Measurements from ENCODE around the gene APP. TPM values are rescaled to one million over a fixed set of nuclear protein-coding genes. Genes with fewer than 3 reads are reported as not detected.

Gene APP
- total RNA-seq, 1 experiment from 2014 or later = 560 TPM

DNA sequence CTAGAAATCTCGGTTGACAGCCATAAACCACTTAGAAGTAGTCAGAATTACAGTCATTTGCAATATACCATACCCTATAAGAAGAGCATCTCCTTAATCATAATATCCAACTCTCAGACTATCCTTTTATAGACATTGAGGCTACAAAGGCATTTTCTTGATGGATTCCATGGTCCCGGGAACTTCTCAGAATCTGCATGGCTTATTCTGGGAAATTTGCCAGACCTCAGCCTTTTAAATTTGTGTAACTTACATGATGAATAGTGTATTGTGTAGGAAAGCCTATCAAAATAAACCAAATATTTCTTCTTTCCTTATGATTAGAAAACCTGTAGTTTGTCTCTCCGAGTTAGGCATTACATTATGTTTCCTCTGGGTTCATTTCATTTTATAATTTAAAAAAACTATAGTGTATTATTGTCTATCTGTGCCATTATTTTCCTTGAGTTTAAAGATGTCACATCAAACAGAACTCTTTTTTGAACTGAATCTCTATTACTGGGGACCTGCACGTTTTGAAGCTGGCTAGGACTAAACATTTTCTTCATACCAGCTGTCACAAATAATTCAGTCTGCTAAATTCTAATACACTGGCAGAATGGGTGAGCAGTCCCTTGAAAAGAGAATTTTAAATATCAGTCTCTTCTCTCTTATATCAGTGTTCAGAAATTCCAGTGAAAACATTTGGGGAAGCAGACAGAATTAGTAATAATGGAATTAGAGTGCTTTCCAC is 332.9 kb downstream of the APP start:
- H3K27me3 Mint-ChIP-seq (ENCODE audit: low read depth) = no peaks in the 10 kb centered on the region; the same call in 1 of the 2 replicates
- TF ChIP-seq, protein P1, sequence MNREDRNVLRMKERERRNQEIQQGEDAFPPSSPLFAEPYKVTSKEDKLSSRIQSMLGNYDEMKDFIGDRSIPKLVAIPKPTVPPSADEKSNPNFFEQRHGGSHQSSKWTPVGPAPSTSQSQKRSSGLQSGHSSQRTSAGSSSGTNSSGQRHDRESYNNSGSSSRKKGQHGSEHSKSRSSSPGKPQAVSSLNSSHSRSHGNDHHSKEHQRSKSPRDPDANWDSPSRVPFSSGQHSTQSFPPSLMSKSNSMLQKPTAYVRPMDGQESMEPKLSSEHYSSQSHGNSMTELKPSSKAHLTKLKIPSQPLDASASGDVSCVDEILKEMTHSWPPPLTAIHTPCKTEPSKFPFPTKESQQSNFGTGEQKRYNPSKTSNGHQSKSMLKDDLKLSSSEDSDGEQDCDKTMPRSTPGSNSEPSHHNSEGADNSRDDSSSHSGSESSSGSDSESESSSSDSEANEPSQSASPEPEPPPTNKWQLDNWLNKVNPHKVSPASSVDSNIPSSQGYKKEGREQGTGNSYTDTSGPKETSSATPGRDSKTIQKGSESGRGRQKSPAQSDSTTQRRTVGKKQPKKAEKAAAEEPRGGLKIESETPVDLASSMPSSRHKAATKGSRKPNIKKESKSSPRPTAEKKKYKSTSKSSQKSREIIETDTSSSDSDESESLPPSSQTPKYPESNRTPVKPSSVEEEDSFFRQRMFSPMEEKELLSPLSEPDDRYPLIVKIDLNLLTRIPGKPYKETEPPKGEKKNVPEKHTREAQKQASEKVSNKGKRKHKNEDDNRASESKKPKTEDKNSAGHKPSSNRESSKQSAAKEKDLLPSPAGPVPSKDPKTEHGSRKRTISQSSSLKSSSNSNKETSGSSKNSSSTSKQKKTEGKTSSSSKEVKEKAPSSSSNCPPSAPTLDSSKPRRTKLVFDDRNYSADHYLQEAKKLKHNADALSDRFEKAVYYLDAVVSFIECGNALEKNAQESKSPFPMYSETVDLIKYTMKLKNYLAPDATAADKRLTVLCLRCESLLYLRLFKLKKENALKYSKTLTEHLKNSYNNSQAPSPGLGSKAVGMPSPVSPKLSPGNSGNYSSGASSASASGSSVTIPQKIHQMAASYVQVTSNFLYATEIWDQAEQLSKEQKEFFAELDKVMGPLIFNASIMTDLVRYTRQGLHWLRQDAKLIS (CRISPR knock-in tag; IDR thresholded peaks at IDR 0.05; ENCODE audit: borderline replicate concordance) = no peak
- TF ChIP-seq EMX1 (CRISPR knock-in tag; IDR thresholded peaks at IDR 0.05) (no peak), JUN (CRISPR knock-in tag; IDR thresholded peaks at IDR 0.05) (no peak), ZNF423 (CRISPR knock-in tag; IDR thresholded peaks at IDR 0.05) (no peak), ZNF671 (CRISPR knock-in tag; IDR thresholded peaks at IDR 0.05) (no peak), TEAD1 (CRISPR knock-in tag; IDR thresholded peaks at IDR 0.05) (no peak), ESRRA (CRISPR knock-in tag; IDR thresholded peaks at IDR 0.05; ENCODE audit: borderline replicate concordance) (no peak), PRRX2 (CRISPR knock-in tag; IDR thresholded peaks at IDR 0.05) (no peak), SOX15 (CRISPR knock-in tag; IDR thresholded peaks at IDR 0.05) (no peak), GRHL2 (CRISPR knock-in tag; IDR thresholded peaks at IDR 0.05; ENCODE audit: insufficient replicate concordance, severe bottlenecking) (no peak), ZNF138 (CRISPR knock-in tag; conservative IDR thresholded peaks at IDR 0.05) (no peak), ZNF416 (CRISPR knock-in tag; IDR thresholded peaks at IDR 0.05) (no peak)
- TF ChIP-seq, protein P2, sequence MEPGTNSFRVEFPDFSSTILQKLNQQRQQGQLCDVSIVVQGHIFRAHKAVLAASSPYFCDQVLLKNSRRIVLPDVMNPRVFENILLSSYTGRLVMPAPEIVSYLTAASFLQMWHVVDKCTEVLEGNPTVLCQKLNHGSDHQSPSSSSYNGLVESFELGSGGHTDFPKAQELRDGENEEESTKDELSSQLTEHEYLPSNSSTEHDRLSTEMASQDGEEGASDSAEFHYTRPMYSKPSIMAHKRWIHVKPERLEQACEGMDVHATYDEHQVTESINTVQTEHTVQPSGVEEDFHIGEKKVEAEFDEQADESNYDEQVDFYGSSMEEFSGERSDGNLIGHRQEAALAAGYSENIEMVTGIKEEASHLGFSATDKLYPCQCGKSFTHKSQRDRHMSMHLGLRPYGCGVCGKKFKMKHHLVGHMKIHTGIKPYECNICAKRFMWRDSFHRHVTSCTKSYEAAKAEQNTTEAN (CRISPR knock-in tag; IDR thresholded peaks at IDR 0.05) = no peak
- TF ChIP-seq, protein P3, sequence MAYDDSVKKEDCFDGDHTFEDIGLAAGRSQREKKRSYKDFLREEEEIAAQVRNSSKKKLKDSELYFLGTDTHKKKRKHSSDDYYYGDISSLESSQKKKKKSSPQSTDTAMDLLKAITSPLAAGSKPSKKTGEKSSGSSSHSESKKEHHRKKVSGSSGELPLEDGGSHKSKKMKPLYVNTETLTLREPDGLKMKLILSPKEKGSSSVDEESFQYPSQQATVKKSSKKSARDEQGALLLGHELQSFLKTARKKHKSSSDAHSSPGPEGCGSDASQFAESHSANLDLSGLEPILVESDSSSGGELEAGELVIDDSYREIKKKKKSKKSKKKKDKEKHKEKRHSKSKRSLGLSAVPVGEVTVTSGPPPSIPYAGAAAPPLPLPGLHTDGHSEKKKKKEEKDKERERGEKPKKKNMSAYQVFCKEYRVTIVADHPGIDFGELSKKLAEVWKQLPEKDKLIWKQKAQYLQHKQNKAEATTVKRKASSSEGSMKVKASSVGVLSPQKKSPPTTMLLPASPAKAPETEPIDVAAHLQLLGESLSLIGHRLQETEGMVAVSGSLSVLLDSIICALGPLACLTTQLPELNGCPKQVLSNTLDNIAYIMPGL (CRISPR knock-in tag; IDR thresholded peaks at IDR 0.05) = no peak
- TF ChIP-seq, protein P4, sequence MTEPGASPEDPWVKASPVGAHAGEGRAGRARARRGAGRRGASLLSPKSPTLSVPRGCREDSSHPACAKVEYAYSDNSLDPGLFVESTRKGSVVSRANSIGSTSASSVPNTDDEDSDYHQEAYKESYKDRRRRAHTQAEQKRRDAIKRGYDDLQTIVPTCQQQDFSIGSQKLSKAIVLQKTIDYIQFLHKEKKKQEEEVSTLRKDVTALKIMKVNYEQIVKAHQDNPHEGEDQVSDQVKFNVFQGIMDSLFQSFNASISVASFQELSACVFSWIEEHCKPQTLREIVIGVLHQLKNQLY (CRISPR knock-in tag; IDR thresholded peaks at IDR 0.05) = no peak
- TF ChIP-seq, protein P5, sequence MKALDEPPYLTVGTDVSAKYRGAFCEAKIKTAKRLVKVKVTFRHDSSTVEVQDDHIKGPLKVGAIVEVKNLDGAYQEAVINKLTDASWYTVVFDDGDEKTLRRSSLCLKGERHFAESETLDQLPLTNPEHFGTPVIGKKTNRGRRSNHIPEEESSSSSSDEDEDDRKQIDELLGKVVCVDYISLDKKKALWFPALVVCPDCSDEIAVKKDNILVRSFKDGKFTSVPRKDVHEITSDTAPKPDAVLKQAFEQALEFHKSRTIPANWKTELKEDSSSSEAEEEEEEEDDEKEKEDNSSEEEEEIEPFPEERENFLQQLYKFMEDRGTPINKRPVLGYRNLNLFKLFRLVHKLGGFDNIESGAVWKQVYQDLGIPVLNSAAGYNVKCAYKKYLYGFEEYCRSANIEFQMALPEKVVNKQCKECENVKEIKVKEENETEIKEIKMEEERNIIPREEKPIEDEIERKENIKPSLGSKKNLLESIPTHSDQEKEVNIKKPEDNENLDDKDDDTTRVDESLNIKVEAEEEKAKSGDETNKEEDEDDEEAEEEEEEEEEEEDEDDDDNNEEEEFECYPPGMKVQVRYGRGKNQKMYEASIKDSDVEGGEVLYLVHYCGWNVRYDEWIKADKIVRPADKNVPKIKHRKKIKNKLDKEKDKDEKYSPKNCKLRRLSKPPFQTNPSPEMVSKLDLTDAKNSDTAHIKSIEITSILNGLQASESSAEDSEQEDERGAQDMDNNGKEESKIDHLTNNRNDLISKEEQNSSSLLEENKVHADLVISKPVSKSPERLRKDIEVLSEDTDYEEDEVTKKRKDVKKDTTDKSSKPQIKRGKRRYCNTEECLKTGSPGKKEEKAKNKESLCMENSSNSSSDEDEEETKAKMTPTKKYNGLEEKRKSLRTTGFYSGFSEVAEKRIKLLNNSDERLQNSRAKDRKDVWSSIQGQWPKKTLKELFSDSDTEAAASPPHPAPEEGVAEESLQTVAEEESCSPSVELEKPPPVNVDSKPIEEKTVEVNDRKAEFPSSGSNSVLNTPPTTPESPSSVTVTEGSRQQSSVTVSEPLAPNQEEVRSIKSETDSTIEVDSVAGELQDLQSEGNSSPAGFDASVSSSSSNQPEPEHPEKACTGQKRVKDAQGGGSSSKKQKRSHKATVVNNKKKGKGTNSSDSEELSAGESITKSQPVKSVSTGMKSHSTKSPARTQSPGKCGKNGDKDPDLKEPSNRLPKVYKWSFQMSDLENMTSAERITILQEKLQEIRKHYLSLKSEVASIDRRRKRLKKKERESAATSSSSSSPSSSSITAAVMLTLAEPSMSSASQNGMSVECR (CRISPR knock-in tag; IDR thresholded peaks at IDR 0.05; ENCODE audit: borderline replicate concordance) = no peak
- TF ChIP-seq, protein P6, sequence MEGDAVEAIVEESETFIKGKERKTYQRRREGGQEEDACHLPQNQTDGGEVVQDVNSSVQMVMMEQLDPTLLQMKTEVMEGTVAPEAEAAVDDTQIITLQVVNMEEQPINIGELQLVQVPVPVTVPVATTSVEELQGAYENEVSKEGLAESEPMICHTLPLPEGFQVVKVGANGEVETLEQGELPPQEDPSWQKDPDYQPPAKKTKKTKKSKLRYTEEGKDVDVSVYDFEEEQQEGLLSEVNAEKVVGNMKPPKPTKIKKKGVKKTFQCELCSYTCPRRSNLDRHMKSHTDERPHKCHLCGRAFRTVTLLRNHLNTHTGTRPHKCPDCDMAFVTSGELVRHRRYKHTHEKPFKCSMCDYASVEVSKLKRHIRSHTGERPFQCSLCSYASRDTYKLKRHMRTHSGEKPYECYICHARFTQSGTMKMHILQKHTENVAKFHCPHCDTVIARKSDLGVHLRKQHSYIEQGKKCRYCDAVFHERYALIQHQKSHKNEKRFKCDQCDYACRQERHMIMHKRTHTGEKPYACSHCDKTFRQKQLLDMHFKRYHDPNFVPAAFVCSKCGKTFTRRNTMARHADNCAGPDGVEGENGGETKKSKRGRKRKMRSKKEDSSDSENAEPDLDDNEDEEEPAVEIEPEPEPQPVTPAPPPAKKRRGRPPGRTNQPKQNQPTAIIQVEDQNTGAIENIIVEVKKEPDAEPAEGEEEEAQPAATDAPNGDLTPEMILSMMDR (IDR thresholded peaks at IDR 0.05) = no peak
- TF ChIP-seq, protein P7, sequence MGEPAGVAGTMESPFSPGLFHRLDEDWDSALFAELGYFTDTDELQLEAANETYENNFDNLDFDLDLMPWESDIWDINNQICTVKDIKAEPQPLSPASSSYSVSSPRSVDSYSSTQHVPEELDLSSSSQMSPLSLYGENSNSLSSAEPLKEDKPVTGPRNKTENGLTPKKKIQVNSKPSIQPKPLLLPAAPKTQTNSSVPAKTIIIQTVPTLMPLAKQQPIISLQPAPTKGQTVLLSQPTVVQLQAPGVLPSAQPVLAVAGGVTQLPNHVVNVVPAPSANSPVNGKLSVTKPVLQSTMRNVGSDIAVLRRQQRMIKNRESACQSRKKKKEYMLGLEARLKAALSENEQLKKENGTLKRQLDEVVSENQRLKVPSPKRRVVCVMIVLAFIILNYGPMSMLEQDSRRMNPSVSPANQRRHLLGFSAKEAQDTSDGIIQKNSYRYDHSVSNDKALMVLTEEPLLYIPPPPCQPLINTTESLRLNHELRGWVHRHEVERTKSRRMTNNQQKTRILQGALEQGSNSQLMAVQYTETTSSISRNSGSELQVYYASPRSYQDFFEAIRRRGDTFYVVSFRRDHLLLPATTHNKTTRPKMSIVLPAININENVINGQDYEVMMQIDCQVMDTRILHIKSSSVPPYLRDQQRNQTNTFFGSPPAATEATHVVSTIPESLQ (CRISPR knock-in tag; IDR thresholded peaks at IDR 0.05) = no peak
- H3K27ac Mint-ChIP-seq = no peak overlapping the region
- DNase-seq (ENCODE audit: low spot score) (no peak), ATAC-seq (no peak)
- H3K9me3 Mint-ChIP-seq = peaks cover 35% of the 10 kb centered on the region
- H3K4me1 Mint-ChIP-seq = no peaks in the 10 kb centered on the region
- CTCF ChIA-PET = no interaction called here
- POLR2A ChIA-PET = no interaction called here
- H3K36me3 Mint-ChIP-seq = peaks cover 5% of the 10 kb centered on the region
- H3K4me3 Mint-ChIP-seq = no peak overlapping the region
